H7 (cell line): ENCODE measurements around the gene NUCB1. TPM values are rescaled to one million over a fixed set of nuclear protein-coding genes. Genes with fewer than 3 reads are reported as not detected.
A peak's percentile ranks its signal among the peaks of the same experiment; 100 is the strongest.
"Not testable (repeated sequence)": the region's sequence is repeated elsewhere in the genome, so short reads cannot be mapped to it uniquely, and the experiment has no call there.

ENCODE experiments used
- DNase-seq: peaks from one replicate; pipeline ENCODE4 v3.0.0; 2012
- H3K27me3 ChIP-seq: 2 replicates; pipeline ENCODE4 v1.6.0; 2011; ENCODE audit warnings: mild to moderate bottlenecking, low read length; ENCODE audit not compliant: control insufficient read depth, insufficient read depth
- H3K36me3 ChIP-seq: replicated peaks from 2 replicates; pipeline ENCODE4 v1.5.1; 2011; ENCODE audit warnings: low read length; ENCODE audit not compliant: control insufficient read depth, insufficient read depth
- H3K4me3 ChIP-seq: 2 replicates; pipeline ENCODE4 v1.5.1; 2011; ENCODE audit warnings: low read depth, mild to moderate bottlenecking, control low read depth, low read length, moderate library complexity; ENCODE audit not compliant: insufficient read depth
- total RNA-seq: library from RNA; depleted of rRNA; stranded (reverse); fragments of >200 nt; shearing (Covaris generic); gene quantifications from 2 replicates; pipeline ENCODE4 v1.2.3, GENCODE V29; 2014

Gene NUCB1
- total RNA-seq, 1 experiment from 2014 or later, result 203 TPM

GRCh38 chr19:48881741-48882657, 18.1 kb upstream of the NUCB1 start:
- no peak overlapping the region for H3K4me3 ChIP-seq
- no peaks in the 10 kb centered on the region for H3K36me3 ChIP-seq
- H3K27me3 ChIP-seq, result no peaks in the 10 kb centered on the region; the same call in 1 of the 2 replicates
- DNase-seq, result peak; percentile 81

GRCh38 chr19:48883726-48884125, 16.4 kb upstream of the NUCB1 start:
- Histone ChIP-seq H3K27me3 (no peaks in the 10 kb centered on the region; the same call in 1 of the 2 replicates), H3K36me3 (no peaks in the 10 kb centered on the region), H3K4me3 (no peak overlapping the region)
- no peak for DNase-seq

- no peaks in the 10 kb centered on the region; the same call in 1 of the 2 replicates for H3K27me3 ChIP-seq
- H3K36me3 ChIP-seq, result no peaks in the 10 kb centered on the region
- H3K4me3 ChIP-seq, result no peak overlapping the region
- peak; percentile 58 for DNase-seq
Measured at GRCh38 chr19:48887861-48888612, 12.1 kb upstream of the NUCB1 start.

- not testable (repeated sequence) for H3K4me3 ChIP-seq, H3K27me3 ChIP-seq, DNase-seq, H3K36me3 ChIP-seq
Measured at GRCh38 chr19:48889496-48889895, 10.6 kb upstream of the NUCB1 start.

DNA sequence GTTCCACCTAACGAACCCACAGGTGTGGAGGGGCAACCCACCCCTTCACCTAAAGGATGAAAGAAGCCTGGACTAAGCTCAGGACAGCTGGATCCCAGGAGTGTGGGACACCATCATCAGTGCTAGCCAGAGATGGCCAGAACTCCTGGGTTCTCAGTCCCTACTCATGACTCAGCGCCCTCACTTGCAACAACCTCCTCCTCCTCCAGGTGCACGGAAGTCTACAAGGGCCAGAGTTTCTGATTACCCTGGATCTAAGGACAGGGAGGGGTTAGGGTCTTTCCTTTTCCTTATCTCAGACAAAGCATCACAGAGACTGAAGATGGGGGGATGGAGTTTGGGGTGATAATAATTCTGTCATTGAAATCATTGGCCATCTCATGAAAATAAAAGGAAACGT, 9.6 kb upstream of the NUCB1 start:
- Histone ChIP-seq H3K4me3 (no peak overlapping the region), H3K36me3 (no peaks in the 10 kb centered on the region), H3K27me3 (peaks cover 3% of the 10 kb centered on the region; the same call in 1 of the 2 replicates)
- no peak for DNase-seq

- H3K4me3 ChIP-seq, result no peak overlapping the region; the same call in 1 of the 2 replicates
- H3K36me3 ChIP-seq, result no peaks in the 10 kb centered on the region
- DNase-seq, result no peak
- H3K27me3 ChIP-seq, result peaks cover 3% of the 10 kb centered on the region; the same call in 1 of the 2 replicates
Measured at GRCh38 chr19:48895226-48895625, 4.9 kb upstream of the NUCB1 start.

DNA sequence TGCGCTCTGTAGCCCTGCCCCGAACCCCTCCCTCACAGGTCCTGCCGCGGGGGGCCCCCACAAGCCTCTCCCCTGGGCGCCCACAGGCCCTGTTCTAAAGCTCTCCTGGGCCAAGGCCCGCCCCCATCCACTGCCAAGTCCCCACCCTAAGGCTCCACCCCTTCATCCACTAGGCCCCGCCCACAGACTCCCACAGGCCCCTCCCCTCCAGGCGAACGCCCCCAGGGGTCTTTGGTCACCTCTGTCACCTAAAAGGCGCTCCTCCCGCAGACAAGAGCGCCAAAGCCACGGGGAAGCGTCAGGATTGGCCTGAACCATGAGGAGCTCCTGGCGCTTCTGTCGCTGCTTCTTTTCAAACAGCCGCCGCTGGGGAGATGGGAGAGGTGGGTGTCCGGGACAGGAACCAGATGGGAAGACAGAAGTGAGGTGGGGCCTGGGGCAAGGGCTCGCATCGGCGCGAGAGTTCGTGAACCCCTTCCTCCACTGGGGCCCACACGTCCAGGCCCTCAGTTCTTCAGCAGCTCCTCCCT, 3.9 kb upstream of the NUCB1 start:
- peaks cover 3% of the 10 kb centered on the region; the same call in 1 of the 2 replicates for H3K27me3 ChIP-seq
- H3K36me3 ChIP-seq, result no peaks in the 10 kb centered on the region
- H3K4me3 ChIP-seq, result peak overlapping the region; percentile 37
- peak; percentile 98 for DNase-seq

DNA sequence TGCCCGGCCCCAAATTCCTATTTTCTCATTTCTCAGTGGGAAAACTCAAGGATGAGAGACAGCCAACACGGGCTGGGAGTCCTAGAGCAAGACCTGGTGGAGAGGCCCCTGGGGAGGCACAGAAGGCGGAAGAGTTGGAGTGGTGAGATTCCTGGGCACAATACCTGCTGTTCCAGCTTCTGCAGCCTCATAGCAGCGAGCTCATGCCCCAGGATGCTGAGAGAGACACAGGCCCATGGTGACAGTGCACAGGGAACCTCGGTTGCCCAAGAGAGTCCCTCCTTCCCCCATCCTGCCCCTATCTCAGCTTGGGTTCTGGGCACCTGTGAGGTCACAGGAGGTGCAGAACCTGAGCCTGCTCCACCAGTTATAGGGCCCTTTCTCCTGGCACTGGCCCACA, 2.9 kb upstream of the NUCB1 start:
- Histone ChIP-seq H3K4me3 (no peak overlapping the region), H3K36me3 (peaks cover 3% of the 10 kb centered on the region; the same call in 1 of the 2 replicates), H3K27me3 (peaks cover 3% of the 10 kb centered on the region; the same call in 1 of the 2 replicates)
- DNase-seq, result no peak

GRCh38 chr19:48899386-48899749, 744 bp upstream of the NUCB1 start:
- peak overlapping the region; percentile 75; the same call in 1 of the 2 replicates for H3K4me3 ChIP-seq
- not testable (repeated sequence) for H3K36me3 ChIP-seq, DNase-seq, H3K27me3 ChIP-seq

DNA sequence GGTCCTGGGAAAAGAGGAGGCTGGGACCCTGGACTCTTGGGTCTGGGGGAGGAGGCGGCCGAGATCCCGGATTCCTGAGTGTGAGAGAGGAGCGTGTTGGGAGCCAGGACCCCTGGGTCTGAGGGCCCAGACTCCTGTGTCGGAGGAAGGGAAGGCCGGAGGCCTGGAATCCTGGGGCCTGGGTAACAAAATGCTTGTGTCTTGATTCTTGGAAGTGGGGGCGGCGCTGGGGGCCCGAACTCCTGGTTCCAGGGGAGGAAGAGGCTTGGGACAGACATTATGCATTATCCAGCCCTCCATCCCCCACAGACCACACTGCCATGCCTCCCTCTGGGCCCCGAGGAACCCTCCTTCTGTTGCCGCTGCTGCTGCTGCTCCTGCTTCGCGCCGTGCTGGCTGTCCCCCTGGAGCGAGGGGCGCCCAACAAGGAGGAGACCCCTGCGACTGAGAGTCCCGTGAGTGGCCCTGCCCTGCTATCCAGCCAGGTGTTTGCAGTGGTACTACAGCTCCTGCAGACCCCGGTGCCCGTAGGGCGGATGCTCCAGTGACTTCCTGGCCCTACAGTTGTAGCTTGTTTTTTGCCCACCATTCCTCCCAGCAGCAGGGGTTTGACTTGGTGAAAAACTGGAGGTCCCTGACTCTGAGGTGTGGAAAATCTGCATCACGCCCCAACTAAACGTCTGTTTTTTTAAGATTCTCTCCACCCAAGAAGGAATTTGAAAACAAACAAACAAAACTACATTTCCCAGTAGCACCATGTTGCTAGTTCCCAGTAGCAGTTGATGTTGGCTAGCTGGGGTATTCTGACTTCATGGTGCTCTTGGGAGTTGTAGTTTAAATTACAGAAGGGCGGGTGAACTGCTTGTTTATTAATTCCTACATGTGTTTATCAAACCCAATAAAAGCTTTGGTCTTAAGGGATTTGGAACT, 630 bp downstream of the NUCB1 start:
- DNase-seq, result peak; percentile 69
- peaks cover 9% of the 10 kb centered on the region for H3K36me3 ChIP-seq

DNA sequence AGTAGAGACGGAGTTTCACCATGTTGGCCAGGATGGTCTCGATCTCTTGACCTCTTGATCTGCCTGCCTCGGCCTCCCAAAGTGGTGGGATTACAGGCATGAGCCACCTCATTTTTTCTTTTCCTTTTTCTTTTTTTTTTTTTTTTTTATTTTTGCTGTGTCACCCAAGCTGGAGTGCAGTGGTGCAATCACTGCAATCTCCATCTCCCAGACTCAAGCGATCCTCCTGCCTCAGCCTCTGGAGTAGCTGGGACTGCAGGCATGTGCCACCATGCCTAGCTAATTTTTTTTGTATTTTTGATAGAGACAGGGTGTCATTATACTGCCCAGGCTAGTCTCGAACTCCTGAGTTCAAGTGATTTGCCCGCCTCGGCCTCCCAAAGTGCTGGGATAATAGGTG, 2.2 kb downstream of the NUCB1 start:
- DNase-seq, H3K36me3 ChIP-seq, H3K4me3 ChIP-seq, H3K27me3 ChIP-seq: not testable (repeated sequence)

More for the DNA sequence above, 630 bp downstream of the NUCB1 start:
- Histone ChIP-seq H3K4me3 (peak overlapping the region; percentile 75), H3K27me3 (no peaks in the 10 kb centered on the region)

- not testable (repeated sequence) for H3K27me3 ChIP-seq, DNase-seq, H3K4me3 ChIP-seq
- H3K36me3 ChIP-seq, result peaks cover 12% of the 10 kb centered on the region
Measured at GRCh38 chr19:48903788-48904187, 3.7 kb downstream of the NUCB1 start.

- no peak overlapping the region for H3K4me3 ChIP-seq
- DNase-seq, result peak; percentile 71
- no peaks in the 10 kb centered on the region for H3K27me3 ChIP-seq
- H3K36me3 ChIP-seq, result peaks cover 14% of the 10 kb centered on the region
Measured at GRCh38 chr19:48905664-48906063, 5.6 kb downstream of the NUCB1 start.

- no peak for DNase-seq
- Histone ChIP-seq H3K36me3 (peaks cover 14% of the 10 kb centered on the region), H3K27me3 (no peaks in the 10 kb centered on the region), H3K4me3 (no peak overlapping the region)
Measured at GRCh38 chr19:48906324-48906723, 6.2 kb downstream of the NUCB1 start.
